Kidney (tissue), 14 donors: ENCODE measurements around the gene USP3. TPM values are rescaled to one million over a fixed set of nuclear protein-coding genes. Genes with fewer than 3 reads are reported as not detected.

Experiments
- DNase-seq, 5 donors: peaks; one replicate each; pipeline ENCODE4 v3.0.0-alpha.2; 2013 to 2020
- FAIRE-seq: peaks from 2 replicates; lab custom pipeline; 2012; peaks lifted over from hg19 to GRCh38; lab: Jason Lieb, UNC
- H3K27ac ChIP-seq, 2 donors: one replicate each; pipeline ENCODE4 v1.7.0; 2013; ENCODE audit warnings: low read depth in 2 of 2, low read length in 2 of 2, inconsistent platforms in 1 of 2
- H3K27me3 ChIP-seq: one replicate; pipeline ENCODE4 v1.7.1; 2013; ENCODE audit warnings: low read length, inconsistent platforms; ENCODE audit not compliant: control insufficient read depth, insufficient read depth
- H3K36me3 ChIP-seq, 3 donors: one replicate each; pipeline versions ENCODE4 v1.7.0 to v1.7.1; 2013; ENCODE audit warnings: low read length in 3 of 3, control low read depth in 1 of 3, inconsistent platforms in 1 of 3; ENCODE audit not compliant: insufficient read depth in 3 of 3, control insufficient read depth in 2 of 3
- H3K4me1 ChIP-seq, 3 donors: one replicate each; pipeline versions ENCODE4 v1.7.0 to v1.7.1; 2013; ENCODE audit warnings: low read length in 3 of 3, inconsistent platforms in 1 of 3, low read depth in 1 of 3; ENCODE audit not compliant: control insufficient read depth in 2 of 3, insufficient read depth in 2 of 3
- H3K4me3 ChIP-seq, 3 donors: one replicate each; pipeline versions ENCODE4 v1.7.0 to v1.8.1; 2013; ENCODE audit warnings: low read length in 3 of 3, control low read depth in 1 of 3, inconsistent platforms in 1 of 3
- H3K9ac ChIP-seq, 3 donors: one replicate each; pipeline versions ENCODE4 v1.7.0 to v1.7.1; 2013; ENCODE audit warnings: low read length in 3 of 3, control low read depth in 1 of 3, inconsistent platforms in 1 of 3
- H3K9me3 ChIP-seq, 3 donors: one replicate each; pipeline versions ENCODE4 v1.7.0 to v1.7.1; 2013; ENCODE audit warnings: low read length in 3 of 3, control low read depth in 1 of 3, inconsistent platforms in 1 of 3; ENCODE audit not compliant: control insufficient read depth in 2 of 3, insufficient read depth in 1 of 3
- CTCF ChIP-seq: IDR thresholded peaks from 3 replicates; pipeline ENCODE4 v1.5.1; 2012; ENCODE audit warnings: mild to moderate bottlenecking, moderate library complexity, borderline replicate concordance; ENCODE audit not compliant: insufficient read depth; ENCODE audit errors: extremely low read depth
- intact Hi-C: fragments of 100-400 bp; cut with DNase I; formaldehyde crosslinking; loops from one replicate; pipeline ENCODE4 v1.11.1; 2022
- polyA plus RNA-seq: library from polyadenylated mRNA; stranded (reverse); fragments of 350-450 nt; fragmentation: Illumina TruSeq; extraction: RNeasy Lipid Tissue Mini Kit (QIAGEN cat#74804); gene quantifications from one replicate; pipeline ENCODE4 v1.2.3, GENCODE V29; 2014; ENCODE audit warnings: low read depth, low replicate concordance; ENCODE audit not compliant: insufficient read depth
- total RNA-seq: library from RNA; stranded (reverse); fragmentation: NEBNext Ultra II Directional; extraction: Animal tissue kit (Norgen Biotek cat#: 25700); gene quantifications from one replicate; pipeline ENCODE4 v1.2.1, GENCODE V29; 2021
- donor health status: control.
- donor health status: control.
- donor health status: control.
- donor health status: control.
- donor health status: control.
- donor health status: DM: yes; HTN: yes; CAD: no.
- donor health status: Normal renal cell carcinoma (clear cell type).

USP3 gene
- total and polyA plus RNA-seq, 2 donors from 2014 or later, result 25.2 to 72.5 TPM

- H3K9me3 ChIP-seq, result no peaks in the 10 kb centered on the region
- FAIRE-seq (no peak), DNase-seq (peak in 1 of 5 donors; percentile 15)
- no peak for TF ChIP-seq CTCF
- H3K27ac ChIP-seq, result no peak overlapping the region
- H3K36me3 ChIP-seq, result no peaks in the 10 kb centered on the region
- no peaks in the 10 kb centered on the region for H3K27me3 ChIP-seq
- no peak overlapping the region for H3K4me3 ChIP-seq
- H3K9ac ChIP-seq, result no peak overlapping the region
- H3K4me1 ChIP-seq, result peaks cover 0 to under 1% (median 0%) of the 10 kb centered on the region in 3 donors
- intact Hi-C loops, result no loop called here
These were observed 23.1 kb upstream of the USP3 start for GRCh38 chr15:63481105-63481810.

- FAIRE-seq (no peak), DNase-seq (no peak)
- TF ChIP-seq CTCF, result no peak
These were observed 21.5 kb upstream of the USP3 start for GRCh38 chr15:63482874-63483323.

DNA sequence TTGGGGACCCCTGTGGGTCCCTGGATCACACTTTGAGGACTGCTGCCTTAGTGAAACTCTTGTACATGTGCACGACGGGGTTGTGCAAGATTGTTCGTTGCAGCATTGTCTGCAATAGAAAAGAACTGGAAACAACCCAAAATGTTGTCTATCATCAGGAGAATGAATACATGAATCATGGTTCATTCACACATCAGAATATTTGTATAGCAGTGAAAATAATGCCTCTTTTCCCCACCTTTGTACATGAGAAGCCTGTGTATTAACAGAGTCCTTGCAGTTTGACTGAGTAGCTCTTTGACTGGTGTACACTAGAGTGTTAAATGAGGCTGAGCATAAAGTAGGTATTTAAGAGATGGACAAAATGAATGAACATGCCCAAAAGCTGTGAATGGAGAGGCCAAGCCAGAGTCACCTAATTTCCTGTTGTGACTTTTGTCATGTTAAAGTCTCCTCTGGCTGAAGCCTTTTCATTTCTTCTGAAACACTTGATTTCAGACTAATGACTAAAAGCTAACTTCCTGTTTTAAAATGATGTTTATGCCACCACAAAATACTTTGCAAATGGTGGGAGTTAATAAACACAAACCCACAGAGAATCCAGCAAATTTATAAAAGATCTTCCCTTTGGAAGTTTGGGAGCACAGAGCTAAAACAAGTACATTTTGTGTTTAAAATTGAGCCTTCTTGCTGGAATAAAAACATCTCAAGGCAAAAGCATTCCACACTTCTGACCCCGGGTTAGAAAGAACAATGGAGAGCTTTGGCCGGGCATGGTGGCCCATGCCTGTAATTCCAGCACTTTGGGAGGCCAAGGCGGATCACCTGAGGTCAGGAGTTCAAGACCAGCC is 20.6 kb upstream of the USP3 start:
- FAIRE-seq (no peak), DNase-seq (no peak)
- Histone ChIP-seq H3K9ac (no peak overlapping the region), H3K36me3 (no peaks in the 10 kb centered on the region), H3K4me1 (no peaks in the 10 kb centered on the region), H3K27me3 (no peaks in the 10 kb centered on the region), H3K4me3 (no peak overlapping the region), H3K27ac (no peak overlapping the region), H3K9me3 (no peaks in the 10 kb centered on the region)
- TF ChIP-seq CTCF, result no peak
- intact Hi-C loops, result no loop called here

More at GRCh38 chr15:63482874-63483323, 21.5 kb upstream of the USP3 start:
- H3K27ac ChIP-seq, result no peak overlapping the region
- no peaks in the 10 kb centered on the region for H3K9me3 ChIP-seq
- H3K4me1 ChIP-seq, result no peaks in the 10 kb centered on the region
- intact Hi-C loops, result no loop called here
- H3K4me3 ChIP-seq, result no peak overlapping the region
- no peaks in the 10 kb centered on the region for H3K27me3 ChIP-seq
- no peak overlapping the region for H3K9ac ChIP-seq
- no peaks in the 10 kb centered on the region for H3K36me3 ChIP-seq
